Osteoblast (primary cell): Measurements from ENCODE around the gene TACO1. TPM values are rescaled to one million over a fixed set of nuclear protein-coding genes. Genes with fewer than 3 reads are reported as not detected.

ENCODE experiments used
- DNase-seq: peaks from one replicate; pipeline ENCODE4 v3.0.0; 2011; ENCODE audit warnings: low spot score, mixed read lengths; ENCODE audit not compliant: insufficient read length; ENCODE audit errors: missing footprints
- H2AFZ ChIP-seq: 2 replicates; pipeline ENCODE4 v1.6.0; 2011; ENCODE audit warnings: mild to moderate bottlenecking, low read length
- H3K27ac ChIP-seq: 2 replicates; pipeline ENCODE4 v1.5.1; 2011; ENCODE audit warnings: mild to moderate bottlenecking, low read depth, low read length, moderate library complexity
- H3K27me3 ChIP-seq: 2 replicates; pipeline ENCODE4 v1.6.0; 2012; ENCODE audit warnings: mild to moderate bottlenecking, control low read depth, inconsistent platforms, low read length, moderate library complexity; ENCODE audit not compliant: insufficient read depth
- H3K36me3 ChIP-seq: 2 replicates; pipeline ENCODE4 v1.5.1; 2011; ENCODE audit warnings: mild to moderate bottlenecking, low read length, control low read depth, moderate library complexity; ENCODE audit not compliant: insufficient read depth
- H3K4me1 ChIP-seq: 2 replicates; pipeline ENCODE4 v1.5.1; 2011; ENCODE audit warnings: mild to moderate bottlenecking, low read length, control low read depth, moderate library complexity; ENCODE audit not compliant: insufficient read depth
- H3K4me2 ChIP-seq: 2 replicates; pipeline ENCODE4 v1.6.0; 2011; ENCODE audit warnings: mild to moderate bottlenecking, low read length; ENCODE audit not compliant: insufficient read depth
- H3K4me3 ChIP-seq: fragments of 200-600 bp; sonication (generic); 3 replicates; pipeline ENCODE4 v1.5.1; 2012; ENCODE audit warnings: mild to moderate bottlenecking, low read length, inconsistent platforms; ENCODE audit not compliant: insufficient read depth
- H3K79me2 ChIP-seq: 2 replicates; pipeline ENCODE4 v1.6.0; 2012; ENCODE audit warnings: mild to moderate bottlenecking, low read length, control low read depth, inconsistent platforms; ENCODE audit not compliant: insufficient read depth
- H3K9me3 ChIP-seq: 2 replicates; pipeline ENCODE4 v1.5.1; 2011; ENCODE audit warnings: low read depth, low read length, control low read depth
- H4K20me1 ChIP-seq: 2 replicates; pipeline ENCODE4 v1.6.0; 2012; ENCODE audit warnings: mild to moderate bottlenecking, low read length, control low read depth; ENCODE audit not compliant: insufficient read depth
- small RNA-seq: library from RNA; depleted of rRNA; stranded (forward); fragments of <200 nt; gene quantifications from one replicate; pipeline ENCODE3, GENCODE V24; 2012
- total RNA-seq: library from RNA; depleted of rRNA; stranded (reverse); fragments of >200 nt; gene quantifications from 2 replicates; pipeline ENCODE4 v1.2.3, GENCODE V29; 2012
- TF ChIP-seq, protein P1 (sequence below): IDR thresholded peaks from 2 replicates; pipeline ENCODE4 v1.5.1; 2011; ENCODE audit warnings: mild to moderate bottlenecking, low read depth, low read length, moderate library complexity; ENCODE audit errors: extremely low read depth

TACO1 gene
- total RNA-seq, 1 donor = 21.0 TPM

DNA sequence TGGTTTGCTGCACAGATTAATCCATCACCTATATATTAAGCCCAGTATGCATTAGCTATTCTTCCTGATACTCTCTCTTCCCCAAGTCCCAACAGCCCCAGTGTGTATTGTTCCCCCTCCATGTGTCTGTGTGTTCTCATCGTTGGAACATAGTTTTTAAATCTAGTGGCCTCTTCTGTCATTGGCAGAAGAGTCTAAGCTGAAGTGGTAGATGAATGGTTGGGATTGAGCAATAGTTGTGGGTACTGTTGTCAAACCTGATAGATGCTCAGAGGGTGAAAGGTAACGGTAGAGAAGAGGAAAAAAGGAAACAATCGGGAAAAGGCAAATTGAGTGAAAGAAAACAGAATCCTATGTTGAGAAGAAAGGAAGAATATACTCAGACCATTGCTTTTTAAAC, 51.4 kb downstream of the TACO1 start:
- Histone ChIP-seq H3K4me3 (no peak overlapping the region), H3K4me1 (peaks cover 5% of the 10 kb centered on the region), H3K79me2 (peaks cover 3% of the 10 kb centered on the region), H3K36me3 (peaks cover 7% of the 10 kb centered on the region), H3K4me2 (no peak overlapping the region), H2AFZ (no peak overlapping the region), H3K27me3 (no peaks in the 10 kb centered on the region), H4K20me1 (no peaks in the 10 kb centered on the region), H3K9me3 (no peaks in the 10 kb centered on the region), H3K27ac (no peak overlapping the region)
- TF ChIP-seq, protein P1, sequence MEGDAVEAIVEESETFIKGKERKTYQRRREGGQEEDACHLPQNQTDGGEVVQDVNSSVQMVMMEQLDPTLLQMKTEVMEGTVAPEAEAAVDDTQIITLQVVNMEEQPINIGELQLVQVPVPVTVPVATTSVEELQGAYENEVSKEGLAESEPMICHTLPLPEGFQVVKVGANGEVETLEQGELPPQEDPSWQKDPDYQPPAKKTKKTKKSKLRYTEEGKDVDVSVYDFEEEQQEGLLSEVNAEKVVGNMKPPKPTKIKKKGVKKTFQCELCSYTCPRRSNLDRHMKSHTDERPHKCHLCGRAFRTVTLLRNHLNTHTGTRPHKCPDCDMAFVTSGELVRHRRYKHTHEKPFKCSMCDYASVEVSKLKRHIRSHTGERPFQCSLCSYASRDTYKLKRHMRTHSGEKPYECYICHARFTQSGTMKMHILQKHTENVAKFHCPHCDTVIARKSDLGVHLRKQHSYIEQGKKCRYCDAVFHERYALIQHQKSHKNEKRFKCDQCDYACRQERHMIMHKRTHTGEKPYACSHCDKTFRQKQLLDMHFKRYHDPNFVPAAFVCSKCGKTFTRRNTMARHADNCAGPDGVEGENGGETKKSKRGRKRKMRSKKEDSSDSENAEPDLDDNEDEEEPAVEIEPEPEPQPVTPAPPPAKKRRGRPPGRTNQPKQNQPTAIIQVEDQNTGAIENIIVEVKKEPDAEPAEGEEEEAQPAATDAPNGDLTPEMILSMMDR = no peak
- DNase-seq = no peak

- DNase-seq = no peak
- no peak overlapping the region for H3K4me2 ChIP-seq
- no peaks in the 10 kb centered on the region for H3K27me3 ChIP-seq
- peaks cover 3% of the 10 kb centered on the region for H3K79me2 ChIP-seq
- TF ChIP-seq, protein P1 = no peak
- H3K9me3 ChIP-seq = no peaks in the 10 kb centered on the region
- no peaks in the 10 kb centered on the region for H3K4me1 ChIP-seq
- no peak overlapping the region for H3K4me3 ChIP-seq
- H4K20me1 ChIP-seq = no peaks in the 10 kb centered on the region
- H2AFZ ChIP-seq = no peak overlapping the region
- H3K27ac ChIP-seq = no peak overlapping the region
- H3K36me3 ChIP-seq = peaks cover 10% of the 10 kb centered on the region
Measured at GRCh38 chr17:63653050-63653449, 52.4 kb downstream of the TACO1 start.

- Histone ChIP-seq H3K79me2 (no peaks in the 10 kb centered on the region), H2AFZ (no peak overlapping the region), H3K4me1 (no peaks in the 10 kb centered on the region), H3K4me2 (no peak overlapping the region), H3K27me3 (no peaks in the 10 kb centered on the region), H3K9me3 (no peaks in the 10 kb centered on the region), H3K36me3 (peaks cover 22% of the 10 kb centered on the region), H3K27ac (no peak overlapping the region), H3K4me3 (no peak overlapping the region), H4K20me1 (no peaks in the 10 kb centered on the region)
- no peak for DNase-seq
- TF ChIP-seq, protein P1 = no peak
Measured at GRCh38 chr17:63657786-63658185, 57.1 kb downstream of the TACO1 start.

Small RNA genes lying within 50 kb of the gene (small RNA-seq; reads per million reads assigned to genes)
- not detected for gene RNU6-288P

Other genes with a start within 250 kb of the TACO1 start
- gene CYB561, start 154.6 kb upstream of the TACO1 start, total RNA-seq = 32.2 and 33.6 TPM in 2 replicates
- gene ACE, start 123.8 kb upstream of the TACO1 start, total RNA-seq = 10.1 and 17.7 TPM in 2 replicates
- not detected in 2 replicates for gene KCNH6, start 77.5 kb upstream of the TACO1 start, total RNA-seq
- 23.3 and 24.6 TPM in 2 replicates for gene DCAF7, start 50.4 kb upstream of the TACO1 start, total RNA-seq
- gene MAP3K3, start 21.5 kb downstream of the TACO1 start, total RNA-seq = 51.0 and 53.0 TPM in 2 replicates
- gene LIMD2, start 99.2 kb downstream of the TACO1 start, total RNA-seq = 4.3 and 5.9 TPM in 2 replicates
- 29.7 and 35.4 TPM in 2 replicates for gene STRADA, start 140.9 kb downstream of the TACO1 start, total RNA-seq
- 69.0 and 77.1 TPM in 2 replicates for gene CCDC47, start 172.7 kb downstream of the TACO1 start, total RNA-seq
- gene DDX42, start 173.3 kb downstream of the TACO1 start, total RNA-seq = 69.0 and 77.4 TPM in 2 replicates
- 34.0 and 36.5 TPM in 2 replicates for gene PSMC5, start 226.5 kb downstream of the TACO1 start, total RNA-seq
- 43.0 and 45.2 TPM in 2 replicates for gene FTSJ3, start 226.8 kb downstream of the TACO1 start, total RNA-seq
- 53.9 and 54.8 TPM in 2 replicates for gene SMARCD2, start 241.8 kb downstream of the TACO1 start, total RNA-seq